Mammary epithelial cell (primary cell): ENCODE data around the gene PATL1.

Experiments used
- EZH2 ChIP-seq: IDR thresholded peaks from 2 replicates; pipeline ENCODE4 v1.6.1; 2012; ENCODE audit warnings: low read length, inconsistent platforms, borderline replicate concordance
- TF ChIP-seq, protein P1 (sequence below), 2 donors: IDR thresholded peaks in 1 of 2; conservative IDR thresholded peaks in 1 of 2; 2 replicates each; pipeline ENCODE4 v1.5.1; 2011 to 2012; ENCODE audit warnings: inconsistent platforms in 2 of 2, low read length in 2 of 2, mild to moderate bottlenecking in 2 of 2, control low read depth in 1 of 2, low read depth in 1 of 2; ENCODE audit not compliant: insufficient read depth in 1 of 2; ENCODE audit errors: extremely low read depth in 1 of 2

DNA sequence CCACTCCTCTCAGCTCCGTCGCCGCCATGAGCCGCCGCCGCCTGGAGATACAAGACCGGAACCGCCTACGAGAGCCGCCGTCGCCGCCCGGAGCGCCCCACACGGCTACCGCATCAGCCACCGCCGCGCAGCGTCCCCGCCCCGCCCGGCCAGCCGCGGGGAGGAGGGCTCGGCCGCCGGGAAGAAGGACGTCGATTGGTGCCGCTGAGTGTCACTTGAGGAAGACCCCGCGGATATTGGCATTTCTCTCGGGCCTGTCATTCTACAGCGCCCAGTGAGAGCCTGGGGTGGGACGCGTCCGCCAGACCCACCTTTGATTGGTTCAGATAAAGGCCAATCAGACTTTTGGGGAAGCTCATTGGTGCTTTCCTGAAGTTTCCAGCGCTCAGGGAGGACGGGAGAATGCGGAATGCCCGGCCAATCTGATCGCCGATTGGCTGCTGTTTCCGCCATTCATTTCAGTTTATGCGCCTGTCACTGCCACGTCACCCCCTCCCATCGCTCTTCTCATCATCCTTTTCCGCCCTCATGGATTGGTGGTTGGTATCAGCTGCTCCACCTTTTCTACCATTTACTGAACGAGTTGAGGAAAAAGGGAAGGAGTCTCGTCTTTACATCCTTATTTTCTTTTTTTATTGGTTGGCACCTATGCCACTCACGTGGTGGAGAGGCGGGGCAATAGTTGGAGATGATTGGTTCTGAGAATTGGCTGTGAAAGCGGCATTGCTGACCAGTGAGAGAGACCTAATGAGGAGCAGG lies 53.0 kb downstream of the PATL1 start, which contains the start of gene OSBP:
- TF ChIP-seq, protein P1, sequence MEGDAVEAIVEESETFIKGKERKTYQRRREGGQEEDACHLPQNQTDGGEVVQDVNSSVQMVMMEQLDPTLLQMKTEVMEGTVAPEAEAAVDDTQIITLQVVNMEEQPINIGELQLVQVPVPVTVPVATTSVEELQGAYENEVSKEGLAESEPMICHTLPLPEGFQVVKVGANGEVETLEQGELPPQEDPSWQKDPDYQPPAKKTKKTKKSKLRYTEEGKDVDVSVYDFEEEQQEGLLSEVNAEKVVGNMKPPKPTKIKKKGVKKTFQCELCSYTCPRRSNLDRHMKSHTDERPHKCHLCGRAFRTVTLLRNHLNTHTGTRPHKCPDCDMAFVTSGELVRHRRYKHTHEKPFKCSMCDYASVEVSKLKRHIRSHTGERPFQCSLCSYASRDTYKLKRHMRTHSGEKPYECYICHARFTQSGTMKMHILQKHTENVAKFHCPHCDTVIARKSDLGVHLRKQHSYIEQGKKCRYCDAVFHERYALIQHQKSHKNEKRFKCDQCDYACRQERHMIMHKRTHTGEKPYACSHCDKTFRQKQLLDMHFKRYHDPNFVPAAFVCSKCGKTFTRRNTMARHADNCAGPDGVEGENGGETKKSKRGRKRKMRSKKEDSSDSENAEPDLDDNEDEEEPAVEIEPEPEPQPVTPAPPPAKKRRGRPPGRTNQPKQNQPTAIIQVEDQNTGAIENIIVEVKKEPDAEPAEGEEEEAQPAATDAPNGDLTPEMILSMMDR (conservative IDR thresholded peaks at IDR 0.05 in 1 of 2, IDR thresholded peaks at IDR 0.05 in 1 of 2; ENCODE audit: extremely low read depth in 1 of 2, insufficient read depth in 1 of 2, low read depth in 1 of 2, low read length in 2 of 2) = no peak
- no peak for TF ChIP-seq EZH2
